OCI-LY1 (cell line): Measurements from ENCODE around the gene SAMD11.

Experiments
- EZH2 ChIP-seq: fragments of 200-600 bp; sonication (generic), shearing (Covaris generic); IDR thresholded peaks from 2 replicates; pipeline ENCODE4 v1.8.0; 2017; ENCODE audit warnings: borderline replicate concordance, mixed run types, mild to moderate bottlenecking, antibody characterized with exemption, low read length, moderate library complexity, mixed read lengths
- TF ChIP-seq, protein P1 (sequence below): fragments of 200-600 bp; sonication (generic), shearing (Covaris generic); IDR thresholded peaks from 2 replicates; pipeline ENCODE4 v1.5.1; 2017; ENCODE audit warnings: mild to moderate bottlenecking, antibody characterized with exemption, low read length, moderate library complexity, mixed read lengths

- TF ChIP-seq, protein P1, sequence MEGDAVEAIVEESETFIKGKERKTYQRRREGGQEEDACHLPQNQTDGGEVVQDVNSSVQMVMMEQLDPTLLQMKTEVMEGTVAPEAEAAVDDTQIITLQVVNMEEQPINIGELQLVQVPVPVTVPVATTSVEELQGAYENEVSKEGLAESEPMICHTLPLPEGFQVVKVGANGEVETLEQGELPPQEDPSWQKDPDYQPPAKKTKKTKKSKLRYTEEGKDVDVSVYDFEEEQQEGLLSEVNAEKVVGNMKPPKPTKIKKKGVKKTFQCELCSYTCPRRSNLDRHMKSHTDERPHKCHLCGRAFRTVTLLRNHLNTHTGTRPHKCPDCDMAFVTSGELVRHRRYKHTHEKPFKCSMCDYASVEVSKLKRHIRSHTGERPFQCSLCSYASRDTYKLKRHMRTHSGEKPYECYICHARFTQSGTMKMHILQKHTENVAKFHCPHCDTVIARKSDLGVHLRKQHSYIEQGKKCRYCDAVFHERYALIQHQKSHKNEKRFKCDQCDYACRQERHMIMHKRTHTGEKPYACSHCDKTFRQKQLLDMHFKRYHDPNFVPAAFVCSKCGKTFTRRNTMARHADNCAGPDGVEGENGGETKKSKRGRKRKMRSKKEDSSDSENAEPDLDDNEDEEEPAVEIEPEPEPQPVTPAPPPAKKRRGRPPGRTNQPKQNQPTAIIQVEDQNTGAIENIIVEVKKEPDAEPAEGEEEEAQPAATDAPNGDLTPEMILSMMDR: no peak
- no peak for TF ChIP-seq EZH2
These were observed 10.9 kb upstream of the SAMD11 start for GRCh38 chr1:912740-913301.
